Articular chondrocyte of knee joint (primary cell): Measurements from ENCODE around the gene LHFPL3. TPM values are rescaled to one million over a fixed set of nuclear protein-coding genes. Genes with fewer than 3 reads are reported as not detected.

Experiments used
- small RNA-seq: library from RNA; depleted of rRNA; stranded (forward); fragments of <200 nt; gene quantifications from one replicate; pipeline ENCODE3, GENCODE V24; 2012
- total RNA-seq: library from RNA; depleted of rRNA; stranded (reverse); fragments of >200 nt; gene quantifications from 2 replicates; pipeline ENCODE4 v1.2.3, GENCODE V29; 2012

Gene LHFPL3
- not detected in 2 replicates for total RNA-seq

DNA sequence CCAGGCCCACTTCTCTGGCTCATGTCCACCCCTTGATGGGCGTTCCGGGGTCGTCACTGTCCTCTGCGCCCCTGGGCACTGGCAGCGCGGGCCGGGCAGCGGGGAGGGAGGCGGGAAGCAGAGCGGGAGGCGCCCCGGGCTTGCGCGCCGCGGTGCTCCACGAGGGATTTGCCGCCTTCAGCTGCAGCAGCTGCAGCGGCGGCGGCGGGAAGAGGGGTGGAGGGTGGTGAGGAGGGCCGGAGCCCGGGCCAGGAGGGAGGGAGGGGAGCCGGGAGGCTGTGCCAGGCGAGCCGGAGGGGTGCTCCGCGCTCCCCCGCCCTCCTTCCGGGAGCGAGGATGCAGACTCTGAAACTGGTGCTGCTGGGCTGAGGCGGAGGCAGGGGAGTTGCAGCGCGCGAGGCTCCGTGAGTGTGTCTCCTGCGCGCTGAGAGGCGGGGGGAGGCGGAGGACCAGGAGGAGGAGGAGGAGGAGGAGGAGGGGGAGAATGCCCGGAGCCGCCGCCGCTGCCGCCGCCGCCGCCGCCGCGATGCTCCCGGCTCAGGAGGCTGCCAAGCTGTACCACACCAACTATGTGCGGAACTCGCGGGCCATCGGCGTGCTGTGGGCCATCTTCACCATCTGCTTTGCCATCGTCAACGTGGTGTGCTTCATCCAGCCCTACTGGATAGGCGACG lies at the start of gene LHFPL3:
Gene LHFPL3, plus strand, starts transcription at position 308 of the 674 bp plus-strand sequence.

Small RNAs within 50 kb of the gene (small RNA-seq; reads per million reads assigned to genes)
- gene RN7SL8P: not detected

Other genes with a start within 250 kb of the LHFPL3 start
- gene ORC5, start 120.6 kb upstream of the LHFPL3 start, total RNA-seq: 27.7 and 28.4 TPM in 2 replicates